Astrocyte (in vitro differentiated cells and primary cell): ENCODE data around the gene ELP4. TPM values are rescaled to one million over a fixed set of nuclear protein-coding genes. Genes with fewer than 3 reads are reported as not detected.
"Not testable (repeated sequence)": the region's sequence is repeated elsewhere in the genome, so short reads cannot be mapped to it uniquely, and the experiment has no call there.

Experiments
- DNase-seq: peaks from one replicate; pipeline ENCODE4 v3.0.0-alpha.2; 2010; ENCODE audit warnings: low read depth
- FAIRE-seq: peaks from 2 replicates; lab custom pipeline; 2011; peaks lifted over from hg19 to GRCh38; lab: Jason Lieb, UNC
- H2AFZ ChIP-seq: 2 replicates; pipeline ENCODE4 v1.6.0; 2012; ENCODE audit warnings: low read depth, low read length, inconsistent platforms
- H3K27ac ChIP-seq: 2 replicates; pipeline ENCODE4 v1.5.1; 2011; ENCODE audit warnings: low read depth, low read length, inconsistent platforms
- H3K27me3 ChIP-seq: 2 replicates; pipeline ENCODE4 v1.6.0; 2011; ENCODE audit warnings: low read length, inconsistent platforms; ENCODE audit not compliant: insufficient read depth
- H3K36me3 ChIP-seq: 2 replicates; pipeline ENCODE4 v1.5.1; 2011; ENCODE audit warnings: low read length, inconsistent platforms; ENCODE audit not compliant: insufficient read depth
- H3K4me1 ChIP-seq: 2 replicates; pipeline ENCODE4 v1.5.1; 2011; ENCODE audit warnings: low read length, inconsistent platforms; ENCODE audit not compliant: insufficient read depth
- H3K4me2 ChIP-seq: 2 replicates; pipeline ENCODE4 v1.6.0; 2012; ENCODE audit warnings: low read length, inconsistent platforms
- H3K4me3 ChIP-seq: 2 replicates; pipeline ENCODE4 v1.5.1; 2011; ENCODE audit warnings: low read depth, mild to moderate bottlenecking, low read length, inconsistent platforms; ENCODE audit not compliant: insufficient read depth
- H3K79me2 ChIP-seq: 2 replicates; pipeline ENCODE4 v1.6.0; 2012; ENCODE audit warnings: mild to moderate bottlenecking, low read length, inconsistent platforms; ENCODE audit not compliant: insufficient read depth
- H3K9ac ChIP-seq: 2 replicates; pipeline ENCODE4 v1.6.0; 2012; ENCODE audit warnings: mild to moderate bottlenecking, low read length, inconsistent platforms
- H3K9me3 ChIP-seq: 2 replicates; pipeline ENCODE4 v1.5.1; 2012; ENCODE audit warnings: low read depth, mild to moderate bottlenecking, low read length, inconsistent platforms; ENCODE audit not compliant: insufficient read depth
- H4K20me1 ChIP-seq: 2 replicates; pipeline ENCODE4 v1.6.0; 2012; ENCODE audit warnings: low read length, inconsistent platforms; ENCODE audit not compliant: insufficient read depth
- H3K27ac Mint-ChIP-seq: one replicate; pipeline ENCODE4 v1.8.0; 2021; ENCODE audit warnings: mild to moderate bottlenecking, mixed read lengths; ENCODE audit not compliant: unreplicated experiment
- H3K27me3 Mint-ChIP-seq: one replicate; pipeline ENCODE4 v1.8.0; 2021; ENCODE audit warnings: low read depth, mixed read lengths; ENCODE audit not compliant: unreplicated experiment
- H3K36me3 Mint-ChIP-seq: one replicate; pipeline ENCODE4 v1.8.0; 2021; ENCODE audit warnings: low read depth, mixed read lengths; ENCODE audit not compliant: unreplicated experiment
- H3K4me1 Mint-ChIP-seq: one replicate; pipeline ENCODE4 v1.8.0; 2021; ENCODE audit warnings: low read depth, mixed read lengths; ENCODE audit not compliant: unreplicated experiment
- H3K4me3 Mint-ChIP-seq: one replicate; pipeline ENCODE4 v1.8.0; 2021; ENCODE audit warnings: mild to moderate bottlenecking, moderate library complexity, mixed read lengths; ENCODE audit not compliant: unreplicated experiment
- H3K9me3 Mint-ChIP-seq: one replicate; pipeline ENCODE4 v1.8.0; 2021; ENCODE audit warnings: mild to moderate bottlenecking, mixed read lengths; ENCODE audit not compliant: unreplicated experiment
- EZH2 ChIP-seq: IDR thresholded peaks from 2 replicates; pipeline ENCODE4 v1.6.1; 2012; ENCODE audit warnings: mild to moderate bottlenecking, low read length, inconsistent platforms; ENCODE audit not compliant: insufficient read depth
- total RNA-seq: library from RNA; stranded (reverse); gene quantifications from 2 replicates; pipeline ENCODE4 v1.2.1, GENCODE V29; 2021
- TF ChIP-seq, protein P1 (sequence below): IDR thresholded peaks from 2 replicates; pipeline ENCODE4 v1.5.1; 2011; ENCODE audit warnings: low read depth, mild to moderate bottlenecking, inconsistent platforms, low read length, moderate library complexity; ENCODE audit not compliant: insufficient read depth

ELP4 gene
- total RNA-seq, 1 donor from 2014 or later: 12.9 TPM

GRCh38 chr11:31690516-31690915 lies 180.9 kb downstream of the ELP4 start:
- DNase-seq (no peak), FAIRE-seq (no peak)
- H3K4me3 Mint-ChIP-seq: no peak overlapping the region
- no peaks in the 10 kb centered on the region for H3K36me3 Mint-ChIP-seq
- Histone ChIP-seq H3K9ac (no peak overlapping the region), H3K27me3 (no peaks in the 10 kb centered on the region), H4K20me1 (no peaks in the 10 kb centered on the region), H3K4me2 (no peak overlapping the region), H3K27ac (no peak overlapping the region), H2AFZ (no peak overlapping the region), H3K36me3 (no peaks in the 10 kb centered on the region), H3K79me2 (no peaks in the 10 kb centered on the region), H3K4me3 (no peak overlapping the region), H3K9me3 (no peaks in the 10 kb centered on the region), H3K4me1 (no peaks in the 10 kb centered on the region)
- H3K27me3 Mint-ChIP-seq: no peaks in the 10 kb centered on the region
- peaks cover 6% of the 10 kb centered on the region for H3K9me3 Mint-ChIP-seq
- no peak for TF ChIP-seq EZH2
- TF ChIP-seq, protein P1, sequence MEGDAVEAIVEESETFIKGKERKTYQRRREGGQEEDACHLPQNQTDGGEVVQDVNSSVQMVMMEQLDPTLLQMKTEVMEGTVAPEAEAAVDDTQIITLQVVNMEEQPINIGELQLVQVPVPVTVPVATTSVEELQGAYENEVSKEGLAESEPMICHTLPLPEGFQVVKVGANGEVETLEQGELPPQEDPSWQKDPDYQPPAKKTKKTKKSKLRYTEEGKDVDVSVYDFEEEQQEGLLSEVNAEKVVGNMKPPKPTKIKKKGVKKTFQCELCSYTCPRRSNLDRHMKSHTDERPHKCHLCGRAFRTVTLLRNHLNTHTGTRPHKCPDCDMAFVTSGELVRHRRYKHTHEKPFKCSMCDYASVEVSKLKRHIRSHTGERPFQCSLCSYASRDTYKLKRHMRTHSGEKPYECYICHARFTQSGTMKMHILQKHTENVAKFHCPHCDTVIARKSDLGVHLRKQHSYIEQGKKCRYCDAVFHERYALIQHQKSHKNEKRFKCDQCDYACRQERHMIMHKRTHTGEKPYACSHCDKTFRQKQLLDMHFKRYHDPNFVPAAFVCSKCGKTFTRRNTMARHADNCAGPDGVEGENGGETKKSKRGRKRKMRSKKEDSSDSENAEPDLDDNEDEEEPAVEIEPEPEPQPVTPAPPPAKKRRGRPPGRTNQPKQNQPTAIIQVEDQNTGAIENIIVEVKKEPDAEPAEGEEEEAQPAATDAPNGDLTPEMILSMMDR: no peak
- no peak overlapping the region for H3K27ac Mint-ChIP-seq
- no peaks in the 10 kb centered on the region for H3K4me1 Mint-ChIP-seq

DNA sequence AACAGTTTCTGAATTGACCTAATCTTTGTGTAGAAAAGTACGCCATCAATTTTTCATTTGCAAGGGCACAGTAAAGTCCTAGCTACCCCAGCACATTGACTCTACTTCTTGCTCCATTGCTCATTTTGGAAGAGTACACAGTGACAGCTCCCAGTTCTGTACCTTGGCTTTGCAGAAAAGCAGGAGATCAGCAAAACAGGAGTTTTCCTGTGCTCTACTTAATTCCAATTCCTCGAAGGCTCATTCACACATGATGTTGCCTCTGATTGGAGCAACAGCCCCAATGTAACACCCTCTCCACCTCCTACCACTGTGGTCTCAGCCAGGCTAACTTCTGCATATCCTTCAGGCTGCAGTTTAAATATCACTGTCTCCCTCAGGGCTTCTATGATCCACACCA lies 182.9 kb downstream of the ELP4 start:
- H3K27me3 Mint-ChIP-seq: no peaks in the 10 kb centered on the region
- Histone ChIP-seq H3K4me3 (no peak overlapping the region), H2AFZ (no peak overlapping the region), H3K36me3 (no peaks in the 10 kb centered on the region), H3K4me1 (no peaks in the 10 kb centered on the region), H3K9ac (no peak overlapping the region), H3K27ac (no peak overlapping the region), H3K4me2 (no peak overlapping the region), H3K79me2 (no peaks in the 10 kb centered on the region), H3K27me3 (no peaks in the 10 kb centered on the region), H4K20me1 (no peaks in the 10 kb centered on the region), H3K9me3 (no peaks in the 10 kb centered on the region)
- peaks cover 6% of the 10 kb centered on the region for H3K9me3 Mint-ChIP-seq
- no peak overlapping the region for H3K27ac Mint-ChIP-seq
- FAIRE-seq (no peak), DNase-seq (no peak)
- H3K36me3 Mint-ChIP-seq: no peaks in the 10 kb centered on the region
- peaks cover 1% of the 10 kb centered on the region for H3K4me1 Mint-ChIP-seq
- H3K4me3 Mint-ChIP-seq: no peak overlapping the region
- TF ChIP-seq, protein P1: no peak
- TF ChIP-seq EZH2: no peak

DNA sequence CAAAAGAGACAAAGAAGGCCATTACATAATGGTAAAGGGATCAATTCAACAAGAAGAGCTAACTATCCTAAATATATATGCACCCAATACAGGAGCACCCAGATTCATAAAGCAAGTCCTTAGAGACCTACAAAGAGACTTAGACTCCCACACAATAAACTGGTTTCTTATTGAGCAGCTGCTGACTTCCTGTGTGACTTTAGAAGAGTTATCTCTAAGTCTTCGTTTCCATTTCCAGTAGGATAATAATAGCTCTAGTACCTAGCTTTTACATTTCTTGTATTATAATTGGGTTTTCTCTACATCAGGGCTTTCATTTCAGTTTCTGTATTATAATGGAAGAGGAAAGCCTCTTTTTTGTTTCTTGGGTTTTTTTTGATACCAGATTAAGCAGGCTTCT lies 187.5 kb downstream of the ELP4 start:
- H3K36me3 ChIP-seq, H3K9me3 ChIP-seq, H3K4me1 ChIP-seq, H2AFZ ChIP-seq, DNase-seq, H3K27ac ChIP-seq, H3K27me3 Mint-ChIP-seq, H3K79me2 ChIP-seq, H3K4me1 Mint-ChIP-seq, H4K20me1 ChIP-seq, H3K36me3 Mint-ChIP-seq, H3K4me3 Mint-ChIP-seq, H3K9me3 Mint-ChIP-seq, H3K27ac Mint-ChIP-seq, H3K4me3 ChIP-seq, H3K9ac ChIP-seq, H3K27me3 ChIP-seq, H3K4me2 ChIP-seq, FAIRE-seq: not testable (repeated sequence)
